ENCODE data around the gene PTGIS. TPM values are rescaled to one million over a fixed set of nuclear protein-coding genes. Genes with fewer than 3 reads are reported as not detected.

PTGIS gene
- total RNA-seq, 3 donors from 2014 or later = 1.6 to 2.4 (median 2.1) TPM

GRCh38 chr20:49602345-49603208 is 34.6 kb upstream of the PTGIS start:
- peaks cover under 1% of the 10 kb centered on the region for H3K27me3 Mint-ChIP-seq (ENCODE audit: low read depth)
- no peak for ATAC-seq
- no peaks in the 10 kb centered on the region for H3K36me3 Mint-ChIP-seq (ENCODE audit: insufficient read depth)
- no peaks in the 10 kb centered on the region for H3K9me3 Mint-ChIP-seq
- DNase-seq = no peak
- H3K4me3 Mint-ChIP-seq = no peak overlapping the region
- H3K4me1 Mint-ChIP-seq (ENCODE audit: low read depth) = peaks cover 4% of the 10 kb centered on the region

GRCh38 chr20:49601153-49601924 is 33.4 kb upstream of the PTGIS start:
- DNase-seq (no peak), ATAC-seq (no peak)
- Mint-ChIP-seq H3K4me3 (no peak overlapping the region), H3K9me3 (no peaks in the 10 kb centered on the region), H3K36me3 (ENCODE audit: insufficient read depth) (no peaks in the 10 kb centered on the region), H3K27me3 (ENCODE audit: low read depth) (no peaks in the 10 kb centered on the region), H3K4me1 (ENCODE audit: low read depth) (peaks cover 11% of the 10 kb centered on the region)

GRCh38 chr20:49599746-49600113 is 31.8 kb upstream of the PTGIS start:
- ATAC-seq (no peak), DNase-seq (no peak)
- H3K27me3 Mint-ChIP-seq (ENCODE audit: low read depth) = no peaks in the 10 kb centered on the region
- H3K36me3 Mint-ChIP-seq (ENCODE audit: insufficient read depth) = no peaks in the 10 kb centered on the region
- H3K4me1 Mint-ChIP-seq (ENCODE audit: low read depth) = peaks cover 27% of the 10 kb centered on the region
- H3K4me3 Mint-ChIP-seq = no peak overlapping the region
- no peaks in the 10 kb centered on the region for H3K9me3 Mint-ChIP-seq

GRCh38 chr20:49597825-49598395 is 30.0 kb upstream of the PTGIS start:
- Mint-ChIP-seq H3K4me1 (ENCODE audit: low read depth) (peaks cover 45% of the 10 kb centered on the region), H3K27me3 (ENCODE audit: low read depth) (no peaks in the 10 kb centered on the region), H3K4me3 (no peak overlapping the region), H3K36me3 (ENCODE audit: insufficient read depth) (no peaks in the 10 kb centered on the region), H3K9me3 (no peaks in the 10 kb centered on the region)
- DNase-seq = no peak
- ATAC-seq = no peak

GRCh38 chr20:49595811-49596561 is 28.0 kb upstream of the PTGIS start:
- Mint-ChIP-seq H3K27me3 (ENCODE audit: low read depth) (no peaks in the 10 kb centered on the region), H3K4me3 (peak overlapping the region; percentile 72), H3K9me3 (no peaks in the 10 kb centered on the region), H3K4me1 (ENCODE audit: low read depth) (peaks cover 65% of the 10 kb centered on the region), H3K36me3 (ENCODE audit: insufficient read depth) (no peaks in the 10 kb centered on the region)
- ATAC-seq (peak; percentile 49 to 58), DNase-seq (peak; percentile 41)

- ATAC-seq = no peak
- Mint-ChIP-seq H3K27me3 (ENCODE audit: low read depth) (no peaks in the 10 kb centered on the region), H3K4me1 (ENCODE audit: low read depth) (peaks cover 71% of the 10 kb centered on the region), H3K36me3 (ENCODE audit: insufficient read depth) (no peaks in the 10 kb centered on the region), H3K4me3 (peak overlapping the region; percentile 72), H3K9me3 (no peaks in the 10 kb centered on the region)
- no peak for DNase-seq
These were observed 27.4 kb upstream of the PTGIS start for GRCh38 chr20:49595346-49595745.

GRCh38 chr20:49594931-49595315 is 27.0 kb upstream of the PTGIS start:
- Mint-ChIP-seq H3K27me3 (ENCODE audit: low read depth) (no peaks in the 10 kb centered on the region), H3K36me3 (ENCODE audit: insufficient read depth) (no peaks in the 10 kb centered on the region), H3K9me3 (no peaks in the 10 kb centered on the region), H3K4me1 (ENCODE audit: low read depth) (peaks cover 75% of the 10 kb centered on the region), H3K4me3 (peak overlapping the region; percentile 72)
- ATAC-seq (no peak), DNase-seq (no peak)

GRCh38 chr20:49594143-49594930 is 26.4 kb upstream of the PTGIS start:
- Mint-ChIP-seq H3K4me3 (peak overlapping the region; percentile 72), H3K27me3 (ENCODE audit: low read depth) (no peaks in the 10 kb centered on the region), H3K4me1 (ENCODE audit: low read depth) (peaks cover 79% of the 10 kb centered on the region), H3K36me3 (ENCODE audit: insufficient read depth) (no peaks in the 10 kb centered on the region), H3K9me3 (no peaks in the 10 kb centered on the region)
- peak; percentile 52 to 61 for ATAC-seq
- peak; percentile 37 for DNase-seq

- DNase-seq (no peak), ATAC-seq (no peak)
- H3K36me3 Mint-ChIP-seq (ENCODE audit: insufficient read depth) = no peaks in the 10 kb centered on the region
- H3K27me3 Mint-ChIP-seq (ENCODE audit: low read depth) = peaks cover under 1% of the 10 kb centered on the region
- H3K4me3 Mint-ChIP-seq = peak overlapping the region; percentile 72
- no peaks in the 10 kb centered on the region for H3K9me3 Mint-ChIP-seq
- peaks cover 82% of the 10 kb centered on the region for H3K4me1 Mint-ChIP-seq (ENCODE audit: low read depth)
These were observed 25.7 kb upstream of the PTGIS start for GRCh38 chr20:49593466-49594142.

GRCh38 chr20:49592120-49592519 is 24.2 kb upstream of the PTGIS start:
- Mint-ChIP-seq H3K4me3 (peak overlapping the region; percentile 27), H3K27me3 (ENCODE audit: low read depth) (peaks cover 2% of the 10 kb centered on the region), H3K4me1 (ENCODE audit: low read depth) (peaks cover 78% of the 10 kb centered on the region), H3K9me3 (no peaks in the 10 kb centered on the region), H3K36me3 (ENCODE audit: insufficient read depth) (no peaks in the 10 kb centered on the region)
- DNase-seq (no peak), ATAC-seq (no peak)

GRCh38 chr20:49591217-49591865 is 23.4 kb upstream of the PTGIS start:
- DNase-seq = no peak
- peak; percentile 49 for ATAC-seq
- peak overlapping the region; percentile 64 for H3K4me3 Mint-ChIP-seq
- H3K36me3 Mint-ChIP-seq (ENCODE audit: insufficient read depth) = no peaks in the 10 kb centered on the region
- H3K27me3 Mint-ChIP-seq (ENCODE audit: low read depth) = peaks cover 2% of the 10 kb centered on the region
- peaks cover 76% of the 10 kb centered on the region for H3K4me1 Mint-ChIP-seq (ENCODE audit: low read depth)
- H3K9me3 Mint-ChIP-seq = no peaks in the 10 kb centered on the region

GRCh38 chr20:49590163-49591017 is 22.5 kb upstream of the PTGIS start:
- H3K4me3 Mint-ChIP-seq = no peak overlapping the region
- ATAC-seq = no peak
- DNase-seq = no peak
- H3K27me3 Mint-ChIP-seq (ENCODE audit: low read depth) = peaks cover 2% of the 10 kb centered on the region
- no peaks in the 10 kb centered on the region for H3K9me3 Mint-ChIP-seq
- H3K36me3 Mint-ChIP-seq (ENCODE audit: insufficient read depth) = no peaks in the 10 kb centered on the region
- H3K4me1 Mint-ChIP-seq (ENCODE audit: low read depth) = peaks cover 66% of the 10 kb centered on the region

Data from activated T-cell treated with anti-CD3 and anti-CD28 coated beads, Interleukin-2, amount 50 U/mL, for 4 hours (primary cell).